ENCODE results near the gene MYOT.
"Not testable (repeated sequence)": the region's sequence is repeated elsewhere in the genome, so short reads cannot be mapped to it uniquely, and the experiment has no call there.

The MYOT gene

DNA sequence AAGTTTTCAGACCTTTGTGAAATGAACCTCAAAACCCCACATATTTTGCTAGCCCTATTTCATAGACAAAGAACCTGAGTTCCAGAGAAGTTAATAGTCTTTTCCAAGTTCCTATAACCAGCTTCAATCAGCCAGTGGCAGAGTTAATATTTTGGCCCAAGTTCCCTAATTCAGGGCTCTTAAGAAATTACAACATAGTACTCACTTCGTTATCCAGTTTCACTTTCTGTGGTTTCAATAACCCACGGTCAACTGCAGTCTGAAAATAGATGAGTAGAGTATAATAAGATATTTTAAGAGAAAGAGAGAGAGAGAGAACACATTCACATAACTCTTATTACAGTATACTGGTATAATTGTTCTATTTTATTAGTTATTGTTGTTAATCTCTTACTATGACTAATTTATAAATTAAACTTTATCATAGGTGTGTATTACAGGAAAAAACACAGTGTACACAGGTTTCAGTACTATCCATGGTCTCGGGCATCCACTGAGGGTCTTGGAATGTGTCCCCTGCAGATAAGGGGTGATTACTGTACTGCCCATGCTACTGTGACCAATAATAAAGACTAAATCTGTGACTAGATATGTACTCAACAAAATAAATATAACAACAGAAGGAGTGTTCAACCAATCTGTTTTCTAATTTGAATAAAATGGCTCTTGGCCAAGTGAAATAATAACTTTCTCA lies 9.3 kb upstream of the MYOT start:
- H3K9ac ChIP-seq (ENCODE audit: insufficient read length), result no peak overlapping the region
- H3K9me3 ChIP-seq (ENCODE audit: low read depth, low read length), result no peaks in the 10 kb centered on the region
- H3K4me3 ChIP-seq, result no peak overlapping the region
- no peaks in the 10 kb centered on the region for H3K36me3 ChIP-seq (ENCODE audit: insufficient read depth, low read length)
- TF ChIP-seq EZH2 (IDR thresholded peaks at IDR 0.05), result no peak
- no peak for TF ChIP-seq FOXP2 (optimal IDR thresholded peaks at IDR 0.05; ENCODE audit: control extremely low read depth, extremely low read length, insufficient read depth)
- TF ChIP-seq POLR2AphosphoS5 (IDR thresholded peaks at IDR 0.05; ENCODE audit: borderline replicate concordance, low read depth, low read length), result no peak
- DNase-seq (ENCODE audit: low read depth, low spot score), result no peak
- no peak overlapping the region for H3K27ac ChIP-seq

DNA sequence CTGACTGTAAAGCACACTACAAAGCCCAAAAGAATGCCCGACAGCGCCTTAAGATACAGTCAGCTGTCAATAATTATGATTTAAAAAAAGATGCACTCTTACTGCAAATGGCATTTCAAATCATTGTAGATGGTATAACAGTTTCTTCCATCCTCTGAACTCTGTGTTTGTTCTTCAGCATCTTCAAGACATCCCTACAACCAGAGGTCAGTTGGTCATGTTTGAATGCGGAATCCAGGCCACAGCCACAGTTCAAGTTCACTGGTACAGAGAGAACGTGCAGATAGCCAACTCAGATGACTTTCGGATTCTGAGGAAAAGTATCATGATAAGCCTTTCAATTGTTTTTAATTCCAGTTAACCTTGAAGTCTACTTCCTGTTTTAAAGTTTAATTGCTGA lies 8.7 kb upstream of the MYOT start:
- no peak for TF ChIP-seq EZH2 (IDR thresholded peaks at IDR 0.05)
- no peak for TF ChIP-seq POLR2AphosphoS5 (IDR thresholded peaks at IDR 0.05; ENCODE audit: borderline replicate concordance, low read depth, low read length)
- TF ChIP-seq FOXP2 (optimal IDR thresholded peaks at IDR 0.05; ENCODE audit: control extremely low read depth, extremely low read length, insufficient read depth), result no peak
- H3K4me3 ChIP-seq, result no peak overlapping the region
- H3K27ac ChIP-seq, result no peak overlapping the region
- H3K36me3 ChIP-seq (ENCODE audit: insufficient read depth, low read length), result no peaks in the 10 kb centered on the region
- DNase-seq (ENCODE audit: low read depth, low spot score), result no peak
- no peaks in the 10 kb centered on the region for H3K9me3 ChIP-seq (ENCODE audit: low read depth, low read length)
- no peak overlapping the region for H3K9ac ChIP-seq (ENCODE audit: insufficient read length)

DNA sequence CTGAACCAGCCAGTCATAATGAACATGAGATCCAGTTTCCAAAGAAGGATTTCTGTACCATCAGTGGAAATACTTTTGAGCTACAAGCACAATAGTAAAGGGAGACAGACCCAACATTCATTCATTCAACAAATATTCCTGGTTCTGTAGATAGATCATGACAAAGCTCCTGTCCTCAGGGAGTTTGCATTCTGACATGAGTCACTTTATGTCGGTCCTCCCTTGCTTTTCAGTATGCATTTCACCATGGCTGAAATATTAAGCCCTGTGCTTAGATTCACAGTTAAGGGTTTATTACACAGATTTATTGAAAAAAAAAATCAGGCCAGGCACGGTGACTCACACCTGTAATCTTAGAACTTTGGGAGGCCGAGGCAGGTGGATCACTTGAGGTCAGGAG lies 5.4 kb upstream of the MYOT start:
- Histone ChIP-seq H3K9me3 (ENCODE audit: low read depth, low read length) (no peaks in the 10 kb centered on the region), H3K4me3 (no peak overlapping the region), H3K27ac (no peak overlapping the region), H3K9ac (ENCODE audit: insufficient read length) (no peak overlapping the region), H3K36me3 (ENCODE audit: insufficient read depth, low read length) (no peaks in the 10 kb centered on the region)
- no peak for TF ChIP-seq FOXP2 (optimal IDR thresholded peaks at IDR 0.05; ENCODE audit: control extremely low read depth, extremely low read length, insufficient read depth)
- no peak for TF ChIP-seq POLR2AphosphoS5 (IDR thresholded peaks at IDR 0.05; ENCODE audit: borderline replicate concordance, low read depth, low read length)
- DNase-seq (ENCODE audit: low read depth, low spot score), result no peak

DNA sequence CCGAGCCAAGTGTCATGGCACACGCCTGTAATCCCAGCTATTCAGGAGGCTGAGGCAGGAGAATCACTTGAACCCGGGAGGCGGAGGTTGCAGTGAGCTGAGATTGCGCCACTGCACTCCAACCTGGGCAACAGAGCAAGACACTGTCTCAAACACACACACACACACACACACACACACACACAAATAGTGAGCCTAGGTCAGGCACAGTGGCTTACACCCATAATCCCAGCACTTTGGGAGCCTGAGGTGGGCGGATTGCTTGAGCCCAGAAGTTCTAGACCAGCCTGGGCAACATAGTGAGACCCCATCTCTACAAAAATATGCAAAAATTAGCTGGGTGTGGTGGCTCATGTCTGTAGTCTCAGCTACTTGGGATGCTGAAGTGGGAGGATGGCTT lies 4.0 kb upstream of the MYOT start:
- H3K36me3 ChIP-seq (ENCODE audit: insufficient read depth, low read length); DNase-seq (ENCODE audit: low read depth, low spot score); H3K4me3 ChIP-seq; H3K9me3 ChIP-seq (ENCODE audit: low read depth, low read length); H3K27ac ChIP-seq; H3K9ac ChIP-seq (ENCODE audit: insufficient read length): not testable (repeated sequence)

DNA sequence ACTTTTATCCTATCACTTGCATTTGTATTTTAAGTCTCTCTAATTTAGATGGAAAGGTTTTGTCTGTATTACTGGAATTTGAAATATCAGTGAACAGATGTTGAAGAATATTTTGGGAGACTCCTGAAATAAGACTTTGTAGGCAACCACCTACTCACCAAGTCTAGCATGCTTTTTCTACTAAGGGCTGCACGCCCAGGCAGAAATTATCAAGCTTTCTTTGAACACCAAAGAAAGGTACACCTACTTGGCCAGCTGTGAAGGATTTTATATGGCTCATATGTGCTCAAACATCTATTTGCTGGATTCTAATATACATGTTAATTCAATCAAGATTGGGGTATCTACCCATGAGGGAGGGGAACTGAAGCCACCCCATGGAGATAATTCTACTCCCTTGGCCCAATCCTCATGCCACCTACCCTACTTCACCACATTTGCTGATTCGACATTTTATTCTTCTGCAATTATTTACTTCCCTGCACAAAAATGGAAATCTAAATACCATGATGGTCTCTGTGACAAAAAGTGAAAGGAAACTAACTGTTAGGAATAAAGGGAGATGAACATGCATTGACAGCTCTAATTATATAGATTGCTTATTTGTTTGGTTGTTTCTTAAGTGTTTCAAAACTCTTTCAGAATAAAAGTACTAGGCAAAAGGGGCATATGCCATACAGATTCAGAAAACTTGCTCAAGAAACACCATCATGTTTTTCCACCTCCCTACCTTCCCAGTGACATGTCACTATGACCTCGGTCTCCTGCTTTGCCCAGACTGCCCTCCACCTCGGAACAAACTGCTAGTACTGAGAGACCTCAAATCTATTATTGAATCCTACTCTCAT lies 895 bp upstream of the MYOT start:
- Histone ChIP-seq H3K9me3 (ENCODE audit: low read depth, low read length) (no peaks in the 10 kb centered on the region), H3K36me3 (ENCODE audit: insufficient read depth, low read length) (no peaks in the 10 kb centered on the region), H3K4me3 (no peak overlapping the region), H3K9ac (ENCODE audit: insufficient read length) (no peak overlapping the region), H3K27ac (no peak overlapping the region)
- DNase-seq (ENCODE audit: low read depth, low spot score), result no peak
- no peak for TF ChIP-seq FOXP2 (optimal IDR thresholded peaks at IDR 0.05; ENCODE audit: control extremely low read depth, extremely low read length, insufficient read depth)
- no peak for TF ChIP-seq POLR2AphosphoS5 (IDR thresholded peaks at IDR 0.05; ENCODE audit: borderline replicate concordance, low read depth, low read length)
- TF ChIP-seq EZH2 (IDR thresholded peaks at IDR 0.05), result no peak

DNA sequence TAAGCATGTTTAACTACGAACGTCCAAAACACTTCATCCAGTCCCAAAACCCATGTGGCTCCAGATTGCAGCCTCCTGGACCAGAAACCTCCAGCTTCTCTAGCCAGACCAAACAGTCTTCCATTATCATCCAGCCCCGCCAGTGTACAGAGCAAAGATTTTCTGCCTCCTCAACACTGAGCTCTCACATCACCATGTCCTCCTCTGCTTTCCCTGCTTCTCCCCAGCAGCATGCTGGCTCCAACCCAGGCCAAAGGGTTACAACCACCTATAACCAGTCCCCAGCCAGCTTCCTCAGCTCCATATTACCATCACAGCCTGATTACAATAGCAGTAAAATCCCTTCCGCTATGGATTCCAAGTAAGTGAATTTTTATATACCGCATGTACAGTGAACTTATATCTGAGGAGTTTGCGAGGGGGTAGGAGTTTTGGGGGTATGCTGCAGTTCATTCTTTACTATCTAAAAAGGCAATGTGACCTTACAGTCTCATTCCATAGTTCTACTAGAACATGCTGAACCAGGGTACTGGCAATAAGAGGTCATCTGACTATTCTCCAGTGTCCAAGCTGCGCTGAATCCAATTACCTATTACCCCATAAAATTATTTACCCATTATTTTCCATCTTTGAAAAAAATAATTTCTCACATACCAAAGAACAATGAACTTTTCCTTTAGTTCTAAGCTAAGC lies 3.1 kb downstream of the MYOT start:
- Histone ChIP-seq H3K36me3 (ENCODE audit: insufficient read depth, low read length) (no peaks in the 10 kb centered on the region), H3K9me3 (ENCODE audit: low read depth, low read length) (no peaks in the 10 kb centered on the region), H3K27ac (no peak overlapping the region), H3K4me3 (no peak overlapping the region), H3K9ac (ENCODE audit: insufficient read length) (no peak overlapping the region)
- no peak for DNase-seq (ENCODE audit: low read depth, low spot score)
- TF ChIP-seq FOXP2 (optimal IDR thresholded peaks at IDR 0.05; ENCODE audit: control extremely low read depth, extremely low read length, insufficient read depth) (no peak), POLR2AphosphoS5 (IDR thresholded peaks at IDR 0.05; ENCODE audit: borderline replicate concordance, low read depth, low read length) (no peak), EZH2 (IDR thresholded peaks at IDR 0.05) (no peak)

DNA sequence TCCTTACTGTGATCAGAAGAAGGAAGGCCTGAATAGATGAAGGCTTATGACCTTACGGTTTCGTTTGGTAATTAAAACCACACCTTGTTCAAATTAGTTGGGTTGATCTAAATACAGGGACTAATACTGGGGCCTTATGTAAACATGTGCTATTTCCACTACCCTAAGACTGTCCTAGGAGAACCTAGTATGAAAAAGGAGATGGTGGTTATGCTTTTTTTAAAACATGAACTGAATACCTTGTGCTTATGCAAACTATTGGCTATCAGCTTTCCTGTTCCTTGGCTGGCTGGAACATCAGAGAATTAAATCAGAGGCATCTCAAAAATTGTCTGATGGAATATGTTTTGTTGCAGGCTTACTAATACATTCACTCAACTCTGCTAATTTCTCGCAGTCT lies 3.9 kb downstream of the MYOT start:
- no peak for DNase-seq (ENCODE audit: low read depth, low spot score)
- no peak for TF ChIP-seq EZH2 (IDR thresholded peaks at IDR 0.05)
- no peak for TF ChIP-seq POLR2AphosphoS5 (IDR thresholded peaks at IDR 0.05; ENCODE audit: borderline replicate concordance, low read depth, low read length)
- TF ChIP-seq FOXP2 (optimal IDR thresholded peaks at IDR 0.05; ENCODE audit: control extremely low read depth, extremely low read length, insufficient read depth), result no peak
- no peak overlapping the region for H3K4me3 ChIP-seq
- H3K27ac ChIP-seq, result no peak overlapping the region
- no peak overlapping the region for H3K9ac ChIP-seq (ENCODE audit: insufficient read length)
- H3K36me3 ChIP-seq (ENCODE audit: insufficient read depth, low read length), result no peaks in the 10 kb centered on the region
- H3K9me3 ChIP-seq (ENCODE audit: low read depth, low read length), result no peaks in the 10 kb centered on the region

DNA sequence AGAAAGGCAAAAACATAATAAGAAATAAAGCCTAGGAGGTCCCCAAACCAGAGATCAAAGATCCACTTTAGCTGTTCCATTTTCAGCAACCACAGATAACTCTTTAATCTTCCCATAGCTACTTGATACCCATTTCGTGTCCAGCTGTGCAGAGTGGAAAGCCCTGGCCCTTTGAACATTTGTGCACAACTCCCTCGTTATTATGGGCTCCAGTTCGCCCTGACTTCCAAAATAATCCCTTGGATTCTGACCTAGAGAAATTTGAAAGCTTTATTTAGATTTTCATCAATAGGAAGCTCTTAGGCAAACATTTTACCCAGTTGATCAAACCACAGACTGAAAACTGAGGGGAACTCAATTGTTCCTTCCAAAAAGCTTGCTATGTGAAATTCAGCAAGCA lies 4.8 kb downstream of the MYOT start:
- H3K4me3 ChIP-seq, result no peak overlapping the region
- H3K27ac ChIP-seq, result no peak overlapping the region
- H3K36me3 ChIP-seq (ENCODE audit: insufficient read depth, low read length), result no peaks in the 10 kb centered on the region
- DNase-seq (ENCODE audit: low read depth, low spot score), result no peak
- no peaks in the 10 kb centered on the region for H3K9me3 ChIP-seq (ENCODE audit: low read depth, low read length)
- TF ChIP-seq EZH2 (IDR thresholded peaks at IDR 0.05) (no peak), POLR2AphosphoS5 (IDR thresholded peaks at IDR 0.05; ENCODE audit: borderline replicate concordance, low read depth, low read length) (no peak), FOXP2 (optimal IDR thresholded peaks at IDR 0.05; ENCODE audit: control extremely low read depth, extremely low read length, insufficient read depth) (no peak)
- H3K9ac ChIP-seq (ENCODE audit: insufficient read length), result no peak overlapping the region
